AG04449 (cell line): ENCODE measurements around the gene PLXNA4.

ENCODE experiments used
- CTCF ChIA-PET: fragments of 350-600 bp; formaldehyde crosslinking; extraction: SDS; loops from one replicate; lab custom pipeline; 2021; ENCODE audit warnings: antibody characterized with exemption; lab: Yijun Ruan, JAX
- POLR2A ChIA-PET: fragments of 400-600, 350-600 bp; formaldehyde crosslinking; extraction: SDS; loops from one replicate; lab custom pipeline; 2020; ENCODE audit warnings: antibody characterized with exemption, inconsistent platforms; lab: Yijun Ruan, JAX
- DNase-seq: peaks from one replicate; pipeline ENCODE4 v3.0.0-alpha.2; 2010; ENCODE audit warnings: low read depth, low spot score
- H3K4me3 ChIP-seq: 2 replicates; pipeline ENCODE4 v1.5.1; 2011; ENCODE audit warnings: low read depth, mild to moderate bottlenecking, control low read depth, low read length
- CTCF ChIP-seq: IDR thresholded peaks from one replicate; pipeline ENCODE4 v1.5.1; 2011; ENCODE audit warnings: mild to moderate bottlenecking, moderate library complexity, low read length, control low read depth, inconsistent platforms; ENCODE audit not compliant: insufficient read depth; ENCODE audit errors: missing control alignments

PLXNA4 gene

GRCh38 chr7:132480534-132480933 lies 95.7 kb downstream of the PLXNA4 start:
- ChIA-PET POLR2A (no interaction called here), CTCF (no interaction called here)
- DNase-seq = no peak
- no peak for TF ChIP-seq CTCF
- no peak overlapping the region for H3K4me3 ChIP-seq

GRCh38 chr7:132476541-132476940 lies 99.7 kb downstream of the PLXNA4 start:
- POLR2A ChIA-PET = no interaction called here
- no peak overlapping the region for H3K4me3 ChIP-seq
- DNase-seq = no peak
- no peak for TF ChIP-seq CTCF
- CTCF ChIA-PET = no interaction called here

- POLR2A ChIA-PET = no interaction called here
- DNase-seq = no peak
- CTCF ChIA-PET = no interaction called here
- TF ChIP-seq CTCF = no peak
- no peak overlapping the region for H3K4me3 ChIP-seq
Observed at GRCh38 chr7:132475669-132476116, 100.6 kb downstream of the PLXNA4 start.

- H3K4me3 ChIP-seq = no peak overlapping the region
- TF ChIP-seq CTCF = no peak
- no peak for DNase-seq
- ChIA-PET POLR2A (no interaction called here), CTCF (no interaction called here)
Observed at GRCh38 chr7:132475037-132475668, 101.1 kb downstream of the PLXNA4 start.

GRCh38 chr7:132472463-132473120 lies 103.7 kb downstream of the PLXNA4 start:
- no peak overlapping the region for H3K4me3 ChIP-seq
- no peak for TF ChIP-seq CTCF
- DNase-seq = peak; percentile 21
- CTCF ChIA-PET = interaction anchor here (0.6 kb wide), 1 partner anchor 108 kb away, joined by 3 read pairs; no protein-coding TSS in a partner anchor
- POLR2A ChIA-PET = no interaction called here

- TF ChIP-seq CTCF = no peak
- CTCF ChIA-PET = no interaction called here
- no peak for DNase-seq
- POLR2A ChIA-PET = no interaction called here
- no peak overlapping the region for H3K4me3 ChIP-seq
Observed at GRCh38 chr7:132471515-132471914, 104.8 kb downstream of the PLXNA4 start.
